Measurements from ENCODE around the gene FAM210A. TPM values are rescaled to one million over a fixed set of nuclear protein-coding genes. Genes with fewer than 3 reads are reported as not detected.

The FAM210A gene
- total and polyA plus RNA-seq, 9 of the 15 experiments (the other 6 are each of a cell fraction or from before 2014, with no cell fraction given), result 8.3 to 41.7 (median 19.1) TPM

- no peak for TF ChIP-seq YY1 (IDR thresholded peaks at IDR 0.05; ENCODE audit: borderline replicate concordance in 1 of 3, control insufficient read depth in 1 of 3, extremely low read depth in 1 of 3, insufficient read depth in 3 of 3, insufficient read length in 1 of 3, insufficient replicate concordance in 2 of 3, low read depth in 1 of 3, low read length in 2 of 3)
- no peak for TF ChIP-seq E2F8 (IDR thresholded peaks at IDR 0.05; ENCODE audit: low read depth, partially characterized antibody)
- TF ChIP-seq L3MBTL2 (IDR thresholded peaks at IDR 0.05), result no peak
- no peak for TF ChIP-seq MYNN (IDR thresholded peaks at IDR 0.05)
- no peak for TF ChIP-seq MYNN (CRISPR knock-in tag; IDR thresholded peaks at IDR 0.05)
- TF ChIP-seq FOXM1 (IDR thresholded peaks at IDR 0.05; ENCODE audit: low read depth), result no peak
- TF ChIP-seq FOXM1 (CRISPR knock-in tag; IDR thresholded peaks at IDR 0.05; ENCODE audit: low read depth), result no peak
- no peak for TF ChIP-seq PRPF4 (IDR thresholded peaks at IDR 0.05; ENCODE audit: insufficient read depth, low read depth, low read length, poor library complexity, severe bottlenecking)
- no peak for TF ChIP-seq MCM3 (IDR thresholded peaks at IDR 0.05)
- TF ChIP-seq PHB2 (IDR thresholded peaks at IDR 0.05; ENCODE audit: low read depth), result no peak
- TF ChIP-seq KHSRP (IDR thresholded peaks at IDR 0.05), result no peak
- TF ChIP-seq ZKSCAN3 (CRISPR knock-in tag; IDR thresholded peaks at IDR 0.05), result no peak
- TF ChIP-seq EWSR1 (IDR thresholded peaks at IDR 0.05; ENCODE audit: borderline replicate concordance, low read depth, partially characterized antibody), result no peak
- no peak for TF ChIP-seq ATF7 (IDR thresholded peaks at IDR 0.05)
- TF ChIP-seq ZNF551 (CRISPR knock-in tag; IDR thresholded peaks at IDR 0.05), result no peak
- no peak for TF ChIP-seq RFX5 (IDR thresholded peaks at IDR 0.05; ENCODE audit: low read depth, low read length)
- no peak for TF ChIP-seq ZFPM2 (CRISPR knock-in tag; IDR thresholded peaks at IDR 0.05)
These were observed 107.5 kb downstream of the FAM210A start (continued) for GRCh38 chr18:13618760-13619438.

Measured in K562 (cell line).